ENCODE data around the gene FAM162A. TPM values are rescaled to one million over a fixed set of nuclear protein-coding genes. Genes with fewer than 3 reads are reported as not detected.

FAM162A gene
- total RNA-seq, result 14.3 and 20.1 TPM in 2 replicates

DNA sequence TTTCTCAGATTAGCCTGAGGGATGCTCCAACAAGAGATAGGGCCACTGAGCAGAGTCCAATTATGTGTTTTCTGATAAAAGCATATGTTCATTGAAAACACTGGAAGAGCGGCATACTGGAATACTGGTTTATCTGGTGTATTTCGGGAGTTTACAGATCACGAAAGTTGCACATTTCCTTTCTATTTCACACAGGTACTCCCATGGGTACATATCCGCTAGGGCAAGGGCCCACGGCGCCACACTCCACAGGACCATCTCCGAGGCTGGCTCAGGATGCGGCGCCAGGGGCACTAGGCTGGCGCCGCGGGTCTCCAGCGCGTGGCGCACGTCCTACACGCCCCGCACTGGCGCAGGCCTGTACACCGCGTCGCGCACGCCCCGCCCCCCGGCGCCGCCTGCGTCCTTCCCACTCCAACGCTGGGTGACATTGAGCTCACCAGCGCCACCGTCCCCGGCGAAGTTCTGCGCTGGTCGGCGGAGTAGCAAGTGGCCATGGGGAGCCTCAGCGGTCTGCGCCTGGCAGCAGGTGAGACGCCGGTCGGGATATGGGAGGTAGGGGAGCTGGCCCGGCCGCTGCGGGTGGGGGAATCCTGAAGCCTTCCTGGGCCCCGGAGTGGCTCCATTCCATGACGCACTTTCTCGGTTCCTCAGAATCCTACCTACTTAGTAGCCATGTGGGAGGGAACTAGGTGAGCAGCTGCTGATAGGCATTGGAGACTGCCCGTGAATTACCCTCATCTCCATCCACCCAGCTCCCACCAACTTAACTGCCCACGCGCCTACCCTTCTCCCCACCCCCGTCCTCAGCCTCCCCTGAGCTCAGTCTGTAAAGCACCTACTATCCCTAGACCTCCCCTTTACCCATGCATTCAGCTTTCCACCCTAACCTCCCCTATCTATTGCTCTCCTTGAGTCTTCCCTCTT lies at the start of gene FAM162A:
TSS of gene FAM162A (plus strand) at position 412 of the 927 bp plus-strand sequence. CDS start at position 496, 84 bp downstream.
- H3K4me3 ChIP-seq (ENCODE audit: low read depth, low read length), result peak within 1 kb of the TSS; percentile 90
- no peaks in the 10 kb centered on the region for H3K36me3 ChIP-seq (ENCODE audit: control insufficient read depth, insufficient read depth, low read length)
- peak; percentile 60 for TF ChIP-seq CTCF (IDR thresholded peaks at IDR 0.05; ENCODE audit: insufficient read depth, low read length, poor library complexity, severe bottlenecking)
- DNase-seq (ENCODE audit: low read depth), result peak; percentile 44
- H3K27me3 ChIP-seq (ENCODE audit: control insufficient read depth, insufficient read depth, low read length), result no peaks in the 10 kb centered on the region

- Histone ChIP-seq H3K4me3 (ENCODE audit: low read depth, low read length) (no peak overlapping the region), H3K36me3 (ENCODE audit: control insufficient read depth, insufficient read depth, low read length) (no peaks in the 10 kb centered on the region), H3K27me3 (ENCODE audit: control insufficient read depth, insufficient read depth, low read length) (no peaks in the 10 kb centered on the region)
- TF ChIP-seq CTCF (IDR thresholded peaks at IDR 0.05; ENCODE audit: insufficient read depth, low read length, poor library complexity, severe bottlenecking), result no peak
- no peak for DNase-seq (ENCODE audit: low read depth)
Measured at GRCh38 chr3:122342803-122343202, 41.2 kb upstream of the FAM162A start.

DNA sequence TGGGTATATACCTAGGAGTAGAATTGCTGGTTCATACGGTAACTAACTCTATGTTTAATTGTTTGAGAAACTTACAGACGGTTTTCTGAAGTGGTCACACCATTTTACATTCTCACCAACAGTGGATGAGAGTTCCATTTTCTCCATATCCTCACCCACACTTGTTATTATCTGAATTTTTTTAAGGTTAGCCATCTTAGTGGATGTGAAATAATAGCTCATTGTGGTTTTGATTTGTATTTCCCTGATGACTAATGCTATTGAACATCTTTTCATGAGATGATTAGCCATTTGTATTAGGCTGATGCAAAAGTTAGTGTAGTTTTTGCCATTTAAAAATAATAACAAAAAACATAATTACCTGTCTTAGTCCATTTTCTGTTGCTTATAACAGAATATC lies 40.3 kb upstream of the FAM162A start:
- no peak for TF ChIP-seq CTCF (IDR thresholded peaks at IDR 0.05; ENCODE audit: insufficient read depth, low read length, poor library complexity, severe bottlenecking)
- no peaks in the 10 kb centered on the region for H3K36me3 ChIP-seq (ENCODE audit: control insufficient read depth, insufficient read depth, low read length)
- H3K27me3 ChIP-seq (ENCODE audit: control insufficient read depth, insufficient read depth, low read length), result no peaks in the 10 kb centered on the region
- no peak overlapping the region for H3K4me3 ChIP-seq (ENCODE audit: low read depth, low read length)
- DNase-seq (ENCODE audit: low read depth), result no peak

DNA sequence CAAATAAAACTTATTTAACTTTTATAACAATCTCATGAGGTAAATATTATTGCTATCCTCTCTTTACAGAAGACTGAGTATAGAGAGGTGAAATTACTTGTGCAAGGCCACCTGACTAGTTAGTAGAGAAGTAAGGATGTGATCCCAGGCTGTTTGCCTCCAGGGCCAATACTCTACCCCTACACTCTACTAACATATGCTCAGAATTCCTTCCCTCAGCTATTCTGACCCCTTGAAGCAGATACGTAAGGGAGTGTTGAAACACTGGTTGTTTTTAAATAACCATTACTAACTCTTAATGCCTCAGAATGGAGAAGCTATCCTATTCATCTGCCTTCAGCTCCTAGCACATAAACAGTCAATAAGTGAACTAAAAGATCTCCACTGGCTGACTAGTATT lies 34.8 kb upstream of the FAM162A start:
- DNase-seq (ENCODE audit: low read depth), result no peak
- no peak for TF ChIP-seq CTCF (IDR thresholded peaks at IDR 0.05; ENCODE audit: insufficient read depth, low read length, poor library complexity, severe bottlenecking)
- no peak overlapping the region for H3K4me3 ChIP-seq (ENCODE audit: low read depth, low read length)
- no peaks in the 10 kb centered on the region for H3K27me3 ChIP-seq (ENCODE audit: control insufficient read depth, insufficient read depth, low read length)
- H3K36me3 ChIP-seq (ENCODE audit: control insufficient read depth, insufficient read depth, low read length), result no peaks in the 10 kb centered on the region

- peak; percentile 9 for DNase-seq (ENCODE audit: low read depth)
- TF ChIP-seq CTCF (IDR thresholded peaks at IDR 0.05; ENCODE audit: insufficient read depth, low read length, poor library complexity, severe bottlenecking), result no peak
- no peaks in the 10 kb centered on the region for H3K27me3 ChIP-seq (ENCODE audit: control insufficient read depth, insufficient read depth, low read length)
- H3K4me3 ChIP-seq (ENCODE audit: low read depth, low read length), result no peak overlapping the region
- no peaks in the 10 kb centered on the region for H3K36me3 ChIP-seq (ENCODE audit: control insufficient read depth, insufficient read depth, low read length)
Measured at GRCh38 chr3:122350814-122351418, 33.1 kb upstream of the FAM162A start.
